Glomerular visceral epithelial cell (primary cell): Measurements from ENCODE around the gene KCTD3.

ENCODE experiments used
- DNase-seq: peaks from one replicate; pipeline ENCODE4 v3.0.0-alpha.2; 2016; ENCODE audit errors: extremely low spot score

Gene KCTD3

DNA sequence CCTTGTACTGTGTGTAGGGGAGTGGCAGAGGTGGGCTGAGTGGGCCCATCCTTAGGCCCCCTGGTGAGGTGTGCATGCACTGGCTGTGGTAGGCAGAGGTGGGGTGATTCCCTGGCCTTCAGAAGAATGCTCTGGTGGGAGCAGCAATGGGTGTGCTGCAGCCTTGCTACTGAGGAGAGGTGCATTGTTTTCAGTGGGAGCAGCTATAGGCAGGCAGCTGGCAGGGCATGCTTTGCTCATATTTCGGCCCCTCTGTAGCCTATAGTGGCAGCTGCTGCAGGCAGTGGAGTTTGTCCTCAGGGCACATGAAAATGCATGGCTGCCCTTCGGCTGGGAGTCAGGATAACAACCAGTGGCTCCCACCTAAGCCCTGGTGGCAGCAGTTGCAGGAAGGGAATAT, 10.1 kb upstream of the KCTD3 start:
- DNase-seq = no peak

DNA sequence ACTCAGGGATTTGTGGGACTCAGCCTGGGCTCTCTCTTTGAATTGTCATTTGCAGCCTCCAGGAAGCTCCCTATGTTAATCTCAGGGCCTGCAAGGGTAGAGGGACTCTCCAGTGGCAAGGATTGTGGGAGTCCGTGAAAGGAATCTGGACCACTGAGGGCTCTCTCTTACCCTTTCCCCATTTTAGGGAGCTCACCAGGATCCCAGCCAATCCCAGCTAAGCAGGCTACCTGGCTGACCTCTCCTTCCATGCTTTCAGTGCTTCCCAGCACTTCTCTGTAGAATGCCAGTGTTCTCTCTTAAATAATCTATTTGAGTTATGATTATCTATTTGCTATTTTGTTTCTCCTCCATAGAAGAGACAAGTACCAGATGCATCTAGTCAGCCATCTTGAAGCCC, 9.6 kb upstream of the KCTD3 start:
- DNase-seq = no peak

GRCh38 chr1:215557992-215558626, 9.0 kb upstream of the KCTD3 start:
- DNase-seq = no peak

DNA sequence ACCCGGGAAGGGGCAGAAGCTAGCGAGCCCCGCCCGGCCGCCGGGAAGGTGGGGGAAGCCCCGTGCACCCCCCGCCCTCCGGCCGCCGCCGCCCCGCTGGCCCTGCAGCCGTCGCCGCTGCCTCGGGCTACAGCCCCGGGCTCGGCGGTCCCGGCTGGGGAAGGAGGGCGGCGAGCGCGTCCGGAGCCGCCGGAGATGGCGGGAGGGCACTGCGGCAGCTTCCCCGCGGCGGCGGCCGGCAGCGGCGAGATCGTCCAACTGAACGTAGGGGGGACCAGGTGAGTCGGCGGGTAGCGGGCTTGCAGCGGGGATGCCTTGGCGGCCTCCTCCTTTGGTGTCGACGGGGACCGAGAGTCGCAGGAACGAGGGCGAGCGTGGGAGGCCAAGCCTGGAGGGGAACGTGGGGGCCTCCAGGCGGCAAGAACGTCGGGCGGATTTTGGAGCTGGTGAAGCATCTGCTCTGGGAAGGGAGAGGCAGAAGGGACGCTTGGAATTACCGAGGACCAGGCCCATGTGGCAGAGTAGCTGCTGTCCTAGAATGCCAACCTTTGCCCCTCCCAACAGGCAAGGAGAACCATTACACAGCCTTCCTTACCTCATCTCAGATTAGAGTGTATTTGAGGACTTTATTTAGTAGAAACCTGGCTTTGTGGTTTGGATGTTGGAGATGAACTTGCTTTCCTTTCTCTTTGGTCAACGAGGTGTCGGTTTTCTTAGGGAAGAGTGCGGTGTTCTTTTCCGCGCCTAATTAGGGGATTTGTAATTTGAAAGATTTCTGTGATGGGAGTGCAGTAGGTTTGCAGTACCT, 591 bp downstream of the KCTD3 start:
- peak; percentile 75 for DNase-seq

DNA sequence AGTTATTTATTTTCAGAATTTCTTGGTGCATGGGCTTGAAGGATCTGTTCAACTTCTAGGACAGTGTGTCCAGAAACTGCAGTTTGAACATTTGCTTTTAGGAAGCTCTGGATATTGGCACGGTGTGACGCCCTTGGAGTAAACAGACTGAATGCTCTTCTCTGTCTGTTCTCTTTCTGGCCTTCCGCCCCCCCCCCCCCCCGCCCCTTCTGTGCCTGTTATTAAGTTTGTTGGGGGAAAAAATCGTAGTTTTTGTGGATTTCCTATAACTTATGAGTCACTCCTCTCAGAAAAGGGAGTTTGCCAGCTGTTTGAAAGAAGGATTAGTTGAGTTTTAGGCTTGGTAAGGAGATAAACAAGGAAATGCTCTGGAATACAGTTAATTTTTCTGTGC, 1.2 kb downstream of the KCTD3 start:
- peak; percentile 53 for DNase-seq

- DNase-seq = peak; percentile 14
Observed at GRCh38 chr1:215569986-215570824, 3.1 kb downstream of the KCTD3 start.

DNA sequence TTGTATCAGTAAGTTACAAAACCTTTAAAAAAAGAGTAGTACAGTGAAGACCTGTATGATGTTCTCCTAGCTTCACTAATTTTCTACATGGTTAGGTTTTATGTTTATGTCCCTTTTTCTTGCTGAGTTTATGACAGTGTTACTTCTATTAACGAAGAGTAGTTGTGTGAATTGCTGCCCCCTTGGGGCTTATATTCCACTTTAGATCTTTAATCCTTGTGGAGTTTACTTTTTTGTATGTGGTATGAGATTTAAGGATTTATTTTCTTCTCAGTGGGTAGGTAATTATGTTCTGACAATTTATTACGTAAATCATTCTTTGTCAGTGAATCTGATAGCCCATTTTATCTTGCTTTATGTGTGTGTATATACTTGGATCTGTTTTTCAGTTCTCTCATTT, 14.8 kb downstream of the KCTD3 start:
- DNase-seq = no peak

- DNase-seq = no peak
Observed at GRCh38 chr1:215583185-215583749, 16.2 kb downstream of the KCTD3 start.

- no peak for DNase-seq
Observed at GRCh38 chr1:215584389-215584788, 17.3 kb downstream of the KCTD3 start.

- no peak for DNase-seq
Observed at GRCh38 chr1:215589650-215590435, 22.7 kb downstream of the KCTD3 start.

DNA sequence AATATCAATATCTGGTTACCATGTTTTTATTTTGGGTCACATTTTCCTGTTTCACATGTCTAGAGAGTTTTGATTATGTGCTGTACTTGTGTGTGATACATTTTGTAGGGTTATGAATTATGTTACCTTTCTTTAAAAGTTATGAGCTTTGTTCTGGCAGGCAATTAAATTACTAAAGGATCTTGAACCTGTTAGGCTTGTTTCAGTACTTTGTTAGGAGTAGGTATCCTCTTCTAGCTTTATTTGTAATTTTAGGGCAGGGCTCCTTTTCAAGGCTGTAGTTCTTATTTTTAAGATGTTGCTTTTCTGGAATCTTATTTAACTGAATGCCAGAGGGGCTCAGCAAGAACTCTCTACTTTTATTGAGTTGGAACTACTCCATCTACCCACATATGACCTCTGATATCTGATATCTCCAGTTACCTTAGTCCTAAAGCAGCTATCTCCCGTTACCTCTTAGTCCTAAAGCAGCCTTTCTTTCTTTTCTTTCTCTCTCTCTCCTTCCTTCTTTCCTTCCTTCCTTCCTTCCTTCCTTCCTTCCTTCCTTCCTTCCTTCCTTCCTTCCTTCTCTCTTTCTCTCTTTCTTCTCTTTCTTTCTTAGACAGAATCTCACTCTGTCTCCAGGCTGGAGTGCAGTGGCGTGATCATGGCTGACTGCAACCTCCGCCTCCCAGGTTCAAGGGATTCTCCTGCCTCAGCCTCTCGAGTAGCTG, 23.8 kb downstream of the KCTD3 start:
- no peak for DNase-seq

- no peak for DNase-seq
Observed at GRCh38 chr1:215594640-215595039, 27.5 kb downstream of the KCTD3 start.

DNA sequence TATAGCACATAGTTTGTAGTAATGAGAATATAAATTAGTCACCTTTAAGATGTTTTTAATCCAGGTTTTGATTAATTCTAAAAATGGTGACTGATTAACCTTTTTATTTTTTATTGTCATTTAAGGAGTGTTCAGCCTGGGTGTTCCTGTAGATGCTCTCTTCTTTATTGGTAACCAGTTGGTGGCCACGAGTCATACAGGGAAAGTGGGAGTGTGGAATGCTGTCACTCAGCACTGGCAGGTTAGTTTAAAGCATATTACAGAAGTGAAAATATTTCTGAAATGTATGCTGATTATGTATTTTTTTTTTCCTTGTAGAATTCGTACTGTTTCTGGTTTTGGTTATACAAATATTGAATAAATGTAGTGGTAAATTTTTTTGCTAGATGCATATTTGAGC, 28.1 kb downstream of the KCTD3 start:
- DNase-seq = peak; percentile 12

GRCh38 chr1:215597961-215598360, 30.9 kb downstream of the KCTD3 start:
- no peak for DNase-seq

DNA sequence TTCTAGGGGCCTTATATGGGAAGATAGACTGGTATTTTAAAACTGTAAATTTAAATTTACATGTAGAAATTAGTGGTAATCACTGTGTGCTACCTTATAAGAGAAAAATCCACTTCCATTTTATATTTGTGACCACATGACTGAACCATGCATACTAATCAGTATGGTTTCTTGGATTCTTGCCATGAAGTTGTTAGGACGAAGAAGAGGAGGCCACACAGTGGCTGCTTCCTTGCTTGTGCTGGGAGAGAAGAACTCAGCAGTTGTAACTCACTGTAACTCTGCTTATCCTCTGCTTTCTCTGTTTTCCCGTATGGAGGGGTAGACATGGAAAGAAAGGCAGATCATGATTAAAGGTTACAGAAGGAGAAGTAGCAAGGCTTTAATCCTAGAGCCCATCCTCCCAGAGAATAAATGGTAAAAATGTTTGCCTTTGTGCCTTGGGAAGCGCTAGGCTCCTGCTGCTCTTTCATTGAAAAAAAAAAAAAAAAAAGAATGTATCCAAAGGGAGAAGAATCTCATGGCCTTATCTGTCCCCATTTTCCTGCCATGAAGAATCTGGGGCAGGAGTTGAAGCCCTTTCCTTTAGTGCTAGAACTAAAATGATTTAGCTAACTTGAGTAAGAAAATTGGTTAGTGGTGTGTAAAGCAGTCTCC, 32.4 kb downstream of the KCTD3 start:
- no peak for DNase-seq

- DNase-seq = no peak
Observed at GRCh38 chr1:215600258-215600792, 33.2 kb downstream of the KCTD3 start.

DNA sequence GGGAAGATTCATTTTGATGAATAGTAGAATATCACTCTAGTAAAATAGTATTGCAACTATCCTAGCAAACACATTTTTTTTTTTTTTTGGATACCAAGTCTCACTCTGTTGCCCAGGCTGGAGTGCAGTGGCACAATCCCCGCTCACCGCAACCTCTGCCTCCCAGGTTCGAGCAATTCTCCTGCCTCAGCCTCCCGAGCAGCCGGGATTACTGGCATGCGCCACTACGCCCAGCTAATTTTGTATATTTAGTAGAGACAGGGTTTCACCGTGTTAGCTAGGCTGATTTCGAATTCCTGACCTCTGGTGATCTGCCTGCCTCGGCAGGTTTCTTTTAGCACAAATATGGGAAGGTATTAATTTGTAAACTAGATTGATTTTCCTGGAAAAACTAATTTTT, 33.8 kb downstream of the KCTD3 start:
- DNase-seq = no peak

DNA sequence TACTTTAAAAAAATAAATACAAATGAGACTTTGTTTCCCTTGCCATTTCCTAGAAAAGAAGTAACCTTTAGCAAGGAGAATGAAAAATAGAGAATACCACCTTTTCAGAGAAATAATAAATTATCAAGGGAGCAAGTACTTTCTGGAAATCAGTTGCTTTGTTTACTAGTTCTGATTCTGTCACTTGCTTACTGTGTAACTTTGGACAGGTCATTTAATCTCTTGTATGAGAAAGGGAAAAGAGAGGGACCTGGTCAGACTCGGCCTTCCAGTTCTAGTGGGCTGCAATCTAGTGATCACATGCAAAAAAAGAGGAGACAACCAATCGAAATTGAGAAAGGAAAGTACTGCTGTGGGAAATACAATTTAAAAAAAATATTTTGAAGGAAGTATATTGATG, 34.2 kb downstream of the KCTD3 start:
- no peak for DNase-seq

- no peak for DNase-seq
Observed at GRCh38 chr1:215603319-215603718, 36.2 kb downstream of the KCTD3 start.

GRCh38 chr1:215605011-215605621, 38.0 kb downstream of the KCTD3 start:
- no peak for DNase-seq
